PC-3 (cell line): ENCODE data around the gene BLZF1. TPM values are rescaled to one million over a fixed set of nuclear protein-coding genes. Genes with fewer than 3 reads are reported as not detected.

Experiments
- ATAC-seq: fragments of 200-7000 bp; cut with Tn5 transposase; 2 replicates; pipeline ENCODE4 v1.9.1; 2020; ENCODE audit warnings: mild to moderate bottlenecking, moderate library complexity
- BruUV-seq: library from RNA; stranded (reverse); fragments of 400-500 nt; replicated peaks from 2 replicates; lab custom pipeline; 2021; lab: Mats Ljungman, UMichigan
- CTCF ChIA-PET: fragments of 300-600 bp; sonication (Branson Sonifier 250); formaldehyde crosslinking; loops from one replicate; lab custom pipeline; 2022; ENCODE audit warnings: antibody characterized with exemption; lab: Charles Lee
- POLR2A ChIA-PET: fragments of 300-600 bp; sonication (Branson Sonifier 250); formaldehyde crosslinking; loops from one replicate; lab custom pipeline; 2022; ENCODE audit warnings: antibody characterized with exemption; ENCODE audit not compliant: unreplicated experiment; lab: Charles Lee
- DNase-seq: peaks from one replicate; pipeline ENCODE4 v3.0.0-alpha.2; 2015
- H2AFZ ChIP-seq: fragments of 300-600 bp; sonication (generic); 2 replicates; pipeline ENCODE4 v1.6.0; 2016; ENCODE audit warnings: antibody characterized with exemption, low read length
- H3F3A ChIP-seq: fragments of 300-600 bp; sonication (generic); one replicate; pipeline ENCODE4 v1.6.0; 2017; ENCODE audit warnings: antibody characterized with exemption, low read length, control low read depth, mild to moderate bottlenecking; ENCODE audit not compliant: unreplicated experiment
- H3K27ac ChIP-seq: fragments of 300-600 bp; sonication (generic); 2 replicates; pipeline ENCODE4 v1.5.1; 2016; ENCODE audit warnings: mild to moderate bottlenecking, low read length
- H3K27me3 ChIP-seq: fragments of 300-600 bp; sonication (generic); 2 replicates; pipeline ENCODE4 v1.6.1; 2016; ENCODE audit warnings: low read length, mixed read lengths
- H3K36me3 ChIP-seq: fragments of 300-600 bp; sonication (generic); 2 replicates; pipeline ENCODE4 v1.6.1; 2016; ENCODE audit warnings: low read depth, mixed run types, low read length, mixed read lengths
- H3K4me1 ChIP-seq: fragments of 300-600 bp; sonication (generic); 2 replicates; pipeline ENCODE4 v1.5.1; 2016; ENCODE audit warnings: low read length; ENCODE audit not compliant: insufficient read depth
- H3K4me2 ChIP-seq: fragments of 300-600 bp; sonication (generic); 2 replicates; pipeline ENCODE4 v1.6.0; 2016; ENCODE audit warnings: low read length
- H3K4me3 ChIP-seq: fragments of 300-600 bp; sonication (generic); 2 replicates; pipeline ENCODE4 v1.5.1; 2016; ENCODE audit warnings: mild to moderate bottlenecking, low read length, mixed read lengths
- H3K79me2 ChIP-seq: fragments of 300-600 bp; sonication (generic); 2 replicates; pipeline ENCODE4 v1.6.1; 2017; ENCODE audit warnings: low read length, mixed read lengths
- H3K9ac ChIP-seq: fragments of 300-600 bp; sonication (generic); 2 replicates; pipeline ENCODE4 v1.6.0; 2016; ENCODE audit warnings: mild to moderate bottlenecking, low read length
- H3K9me2 ChIP-seq: fragments of 300-600 bp; sonication (generic); replicated peaks from 2 replicates; pipeline ENCODE4 v1.6.1; 2016; ENCODE audit warnings: mixed run types, low read length, mixed read lengths
- H3K9me3 ChIP-seq: fragments of 300-600 bp; sonication (generic); 2 replicates; pipeline ENCODE4 v1.6.1; 2016; ENCODE audit warnings: low read length, mixed read lengths
- H4K20me1 ChIP-seq: fragments of 300-600 bp; sonication (generic); 2 replicates; pipeline ENCODE4 v1.6.1; 2016; ENCODE audit warnings: low read length, mixed read lengths
- EZH2 ChIP-seq: fragments of 300-600 bp; sonication (generic); IDR thresholded peaks from one replicate; pipeline ENCODE4 v1.6.1; 2017; ENCODE audit warnings: antibody characterized with exemption, mild to moderate bottlenecking, low read length; ENCODE audit not compliant: unreplicated experiment
- EZH2phosphoT487 ChIP-seq: fragments of 300-600 bp; sonication (generic); IDR thresholded peaks from 2 replicates; pipeline ENCODE4 v1.6.1; 2018; ENCODE audit warnings: mild to moderate bottlenecking, antibody characterized with exemption, low read length, borderline replicate concordance
- intact Hi-C: fragments of 100-400 bp; cut with micrococcal nuclease; formaldehyde crosslinking; loops from 2 replicates; pipeline ENCODE4 v1.9.0; 2023
- total RNA-seq: library from RNA; depleted of rRNA; stranded (reverse); fragments of >200 nt; gene quantifications from 2 replicates; pipeline ENCODE4 v1.2.3, GENCODE V29; 2014
- TF ChIP-seq, protein P1 (sequence below): fragments of 300-600 bp; sonication (generic); conservative IDR thresholded peaks from 2 replicates; pipeline ENCODE4 v1.5.1; 2017; ENCODE audit warnings: antibody characterized with exemption, low read depth, mild to moderate bottlenecking, low read length

Gene BLZF1
- total RNA-seq, 1 experiment from 2014 or later = 37.4 TPM

DNA sequence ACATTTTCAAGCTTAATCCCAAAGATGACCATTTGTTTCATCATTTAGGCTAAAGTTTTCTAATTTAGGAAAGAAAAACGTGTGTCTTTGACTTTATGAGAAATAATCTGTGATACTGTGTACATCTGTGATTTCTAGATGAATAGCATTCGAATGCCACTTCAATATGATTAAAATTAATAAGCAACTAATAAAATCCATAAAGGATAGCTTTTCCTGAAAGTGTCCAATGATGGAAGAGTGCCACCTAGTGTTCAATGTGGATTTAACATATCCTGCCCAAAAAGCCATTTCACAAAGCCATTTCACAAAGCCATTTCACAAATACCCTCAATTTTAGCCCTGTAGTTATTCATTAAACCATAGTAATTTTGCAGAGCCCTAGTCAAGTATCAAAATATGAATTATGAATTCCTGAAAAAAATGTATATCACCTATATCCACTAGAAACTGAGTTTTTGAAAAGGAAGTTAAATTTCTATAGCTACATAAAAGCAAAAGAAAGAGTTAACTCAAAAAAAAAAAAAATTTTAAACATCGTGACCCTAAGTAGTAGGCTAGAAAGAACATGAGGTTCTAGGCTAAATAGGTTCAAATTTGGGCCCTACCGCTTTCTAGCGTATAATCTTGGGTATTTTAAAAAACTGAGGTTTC is 19.5 kb upstream of the BLZF1 start:
- Histone ChIP-seq H3K4me2 (no peak overlapping the region), H3K9me2 (no peaks in the 10 kb centered on the region), H3K27ac (no peak overlapping the region), H4K20me1 (no peaks in the 10 kb centered on the region), H3K4me1 (0 out of 2 replicates have a peak, but pooled peaks cover 2% of the 10 kb centered on the region), H3K9ac (no peak overlapping the region), H3F3A (no peaks in the 10 kb centered on the region), H3K27me3 (no peaks in the 10 kb centered on the region), H2AFZ (no peak overlapping the region), H3K79me2 (no peaks in the 10 kb centered on the region), H3K36me3 (no peaks in the 10 kb centered on the region), H3K9me3 (no peaks in the 10 kb centered on the region), H3K4me3 (no peak overlapping the region)
- DNase-seq (peak; percentile 84), ATAC-seq (no peak)
- ChIA-PET POLR2A (interaction anchor here (0.9 kb wide), 1 partner anchor 241 kb away, joined by 3 read pairs; no protein-coding TSS in a partner anchor), CTCF (interaction anchor here (0.6 to 3.6 kb wide), 18 partner anchors 21 to 909 kb away, joined by 3 to 44 read pairs (median 3); no protein-coding TSS in a partner anchor)
- BruUV-seq = no TSS peak
- no peak for TF ChIP-seq EZH2phosphoT487
- TF ChIP-seq, protein P1, sequence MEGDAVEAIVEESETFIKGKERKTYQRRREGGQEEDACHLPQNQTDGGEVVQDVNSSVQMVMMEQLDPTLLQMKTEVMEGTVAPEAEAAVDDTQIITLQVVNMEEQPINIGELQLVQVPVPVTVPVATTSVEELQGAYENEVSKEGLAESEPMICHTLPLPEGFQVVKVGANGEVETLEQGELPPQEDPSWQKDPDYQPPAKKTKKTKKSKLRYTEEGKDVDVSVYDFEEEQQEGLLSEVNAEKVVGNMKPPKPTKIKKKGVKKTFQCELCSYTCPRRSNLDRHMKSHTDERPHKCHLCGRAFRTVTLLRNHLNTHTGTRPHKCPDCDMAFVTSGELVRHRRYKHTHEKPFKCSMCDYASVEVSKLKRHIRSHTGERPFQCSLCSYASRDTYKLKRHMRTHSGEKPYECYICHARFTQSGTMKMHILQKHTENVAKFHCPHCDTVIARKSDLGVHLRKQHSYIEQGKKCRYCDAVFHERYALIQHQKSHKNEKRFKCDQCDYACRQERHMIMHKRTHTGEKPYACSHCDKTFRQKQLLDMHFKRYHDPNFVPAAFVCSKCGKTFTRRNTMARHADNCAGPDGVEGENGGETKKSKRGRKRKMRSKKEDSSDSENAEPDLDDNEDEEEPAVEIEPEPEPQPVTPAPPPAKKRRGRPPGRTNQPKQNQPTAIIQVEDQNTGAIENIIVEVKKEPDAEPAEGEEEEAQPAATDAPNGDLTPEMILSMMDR = peak; percentile 97
- intact Hi-C loops = loop anchor here (1.0 to 5.0 kb wide), 9 partner anchors 51 to 1006 kb away; no protein-coding TSS in a partner anchor

DNA sequence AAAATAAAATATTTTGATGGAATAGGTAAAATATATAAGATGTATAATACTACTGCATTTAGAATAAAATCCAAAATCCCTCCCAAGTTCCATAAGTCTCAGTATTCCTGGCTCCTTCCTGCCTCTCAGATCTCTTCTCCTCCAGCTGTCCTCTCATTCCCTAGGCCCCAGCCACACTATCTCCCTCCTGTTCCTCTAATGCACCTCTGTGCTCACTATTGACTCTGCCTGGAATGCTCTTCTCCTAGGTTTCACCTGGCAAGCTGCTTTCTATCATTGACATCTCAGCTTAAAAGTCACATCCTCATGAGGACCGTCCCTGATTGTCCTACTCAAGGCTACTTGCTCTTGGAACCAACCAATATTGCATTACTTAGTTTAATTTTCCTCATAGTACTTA is 7.6 kb upstream of the BLZF1 start:
- no peaks in the 10 kb centered on the region for H3K9me2 ChIP-seq
- no peak overlapping the region for H3K27ac ChIP-seq
- peaks cover 19% of the 10 kb centered on the region for H3F3A ChIP-seq
- H3K36me3 ChIP-seq = peaks cover 3% of the 10 kb centered on the region; the same call in 1 of the 2 replicates
- ATAC-seq (no peak), DNase-seq (no peak)
- H3K9ac ChIP-seq = no peak overlapping the region
- H3K4me1 ChIP-seq = peaks cover 36% of the 10 kb centered on the region
- no peaks in the 10 kb centered on the region for H3K27me3 ChIP-seq
- H2AFZ ChIP-seq = no peak overlapping the region
- H3K9me3 ChIP-seq = peaks cover 3% of the 10 kb centered on the region
- POLR2A ChIA-PET = no interaction called here
- no TSS peak for BruUV-seq
- TF ChIP-seq EZH2 (no peak), EZH2phosphoT487 (no peak)
- TF ChIP-seq, protein P1 = no peak
- no peaks in the 10 kb centered on the region for H4K20me1 ChIP-seq
- intact Hi-C loops = no loop called here
- CTCF ChIA-PET = interaction anchor here (0.6 kb wide), 1 partner anchor 533 kb away, joined by 3 read pairs; no protein-coding TSS in a partner anchor
- H3K4me2 ChIP-seq = no peak overlapping the region
- no peak overlapping the region for H3K4me3 ChIP-seq
- H3K79me2 ChIP-seq = peaks cover 28% of the 10 kb centered on the region

DNA sequence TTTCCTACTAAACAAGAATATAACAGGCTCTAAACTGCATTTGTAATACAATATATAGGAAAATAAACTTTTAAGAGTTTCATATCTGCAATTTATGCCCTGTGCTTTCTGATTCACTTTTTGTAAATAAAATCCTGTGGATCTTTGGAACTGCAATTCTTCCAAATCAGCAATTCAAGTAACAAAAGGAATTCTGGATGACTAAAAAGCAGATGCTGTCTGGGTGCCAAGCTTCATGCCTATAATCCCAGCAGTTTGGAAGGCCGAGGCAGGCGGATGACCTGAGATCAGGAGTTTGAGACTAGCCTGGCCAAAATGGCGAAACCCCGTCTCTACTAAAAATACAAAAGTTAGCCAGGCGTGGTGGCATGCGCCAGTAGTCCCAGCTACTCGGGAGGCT is 6.7 kb upstream of the BLZF1 start:
- Histone ChIP-seq H3K27me3 (no peaks in the 10 kb centered on the region), H4K20me1 (no peaks in the 10 kb centered on the region), H3K4me3 (no peak overlapping the region), H3K27ac (no peak overlapping the region), H3K79me2 (peaks cover 34% of the 10 kb centered on the region), H3F3A (peaks cover 19% of the 10 kb centered on the region), H3K4me2 (no peak overlapping the region), H3K9ac (no peak overlapping the region), H3K4me1 (peaks cover 41% of the 10 kb centered on the region), H2AFZ (no peak overlapping the region), H3K9me3 (peaks cover 4% of the 10 kb centered on the region), H3K36me3 (peaks cover 3% of the 10 kb centered on the region; the same call in 1 of the 2 replicates), H3K9me2 (no peaks in the 10 kb centered on the region)
- intact Hi-C loops = no loop called here
- CTCF ChIA-PET = no interaction called here
- ATAC-seq (no peak), DNase-seq (peak; percentile 41)
- POLR2A ChIA-PET = no interaction called here
- no peak for TF ChIP-seq EZH2
- no peak for TF ChIP-seq EZH2phosphoT487
- TF ChIP-seq, protein P1 = no peak
- no TSS peak for BruUV-seq
